ENCODE measurements around the gene UBN2.

DNA sequence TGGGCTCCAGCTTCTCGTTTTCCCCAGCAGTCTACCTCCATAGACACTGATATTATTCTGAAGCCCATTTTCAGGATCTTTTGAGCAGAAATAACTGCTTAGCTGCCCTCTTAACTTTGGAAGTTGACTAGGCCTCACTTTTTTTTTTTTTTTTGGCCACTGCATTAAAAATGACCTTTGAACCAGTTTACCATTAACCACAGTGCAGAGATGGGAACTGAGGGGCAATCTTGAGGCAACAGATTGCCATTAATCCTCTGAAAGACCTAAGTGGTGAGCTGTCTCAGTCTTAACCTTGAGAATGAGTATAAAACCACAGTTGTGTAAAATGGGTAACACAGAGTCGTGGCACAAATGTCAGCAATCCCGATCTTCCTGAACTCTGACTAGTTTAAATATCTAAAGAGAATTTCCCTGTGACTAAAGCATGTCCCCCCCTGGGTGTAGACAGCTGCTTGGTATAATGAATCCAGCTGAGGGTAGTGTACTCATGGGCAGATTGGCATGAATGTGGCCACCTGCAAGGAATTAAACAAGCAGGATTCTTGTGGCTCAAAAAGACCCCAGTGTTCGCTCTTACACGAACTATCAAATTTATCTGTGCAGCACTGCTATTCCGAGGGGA is 64.0 kb downstream of the UBN2 start:
- TF ChIP-seq, protein P1, sequence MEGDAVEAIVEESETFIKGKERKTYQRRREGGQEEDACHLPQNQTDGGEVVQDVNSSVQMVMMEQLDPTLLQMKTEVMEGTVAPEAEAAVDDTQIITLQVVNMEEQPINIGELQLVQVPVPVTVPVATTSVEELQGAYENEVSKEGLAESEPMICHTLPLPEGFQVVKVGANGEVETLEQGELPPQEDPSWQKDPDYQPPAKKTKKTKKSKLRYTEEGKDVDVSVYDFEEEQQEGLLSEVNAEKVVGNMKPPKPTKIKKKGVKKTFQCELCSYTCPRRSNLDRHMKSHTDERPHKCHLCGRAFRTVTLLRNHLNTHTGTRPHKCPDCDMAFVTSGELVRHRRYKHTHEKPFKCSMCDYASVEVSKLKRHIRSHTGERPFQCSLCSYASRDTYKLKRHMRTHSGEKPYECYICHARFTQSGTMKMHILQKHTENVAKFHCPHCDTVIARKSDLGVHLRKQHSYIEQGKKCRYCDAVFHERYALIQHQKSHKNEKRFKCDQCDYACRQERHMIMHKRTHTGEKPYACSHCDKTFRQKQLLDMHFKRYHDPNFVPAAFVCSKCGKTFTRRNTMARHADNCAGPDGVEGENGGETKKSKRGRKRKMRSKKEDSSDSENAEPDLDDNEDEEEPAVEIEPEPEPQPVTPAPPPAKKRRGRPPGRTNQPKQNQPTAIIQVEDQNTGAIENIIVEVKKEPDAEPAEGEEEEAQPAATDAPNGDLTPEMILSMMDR (IDR thresholded peaks at IDR 0.05; ENCODE audit: low read depth, low read length): no peak
- TF ChIP-seq EZH2phosphoT487 (IDR thresholded peaks at IDR 0.05; ENCODE audit: low read depth): no peak

Measured in OCI-LY3 (cell line).